Activated CD4-positive, CD25-positive, alpha-beta regulatory T cell treated with anti-CD3 and anti-CD28 coated beads, Interleukin-2, amount 50 U/mL, for 16 hours (primary cell): ENCODE measurements around the gene EBF3.

Experiments
- DNase-seq: peaks from one replicate; pipeline ENCODE4 v3.0.0-alpha.2; 2020; ENCODE audit warnings: low read depth, low spot score

Gene EBF3

GRCh38 chr10:129838794-129839193 is 125.3 kb downstream of the EBF3 start:
- DNase-seq, result no peak

- DNase-seq, result no peak
Measured at GRCh38 chr10:129837909-129838582, 126.0 kb downstream of the EBF3 start.

- DNase-seq, result no peak
Measured at GRCh38 chr10:129836253-129836652, 127.8 kb downstream of the EBF3 start.

- no peak for DNase-seq
Measured at GRCh38 chr10:129833994-129834739, 129.9 kb downstream of the EBF3 start.

- DNase-seq, result no peak
Measured at GRCh38 chr10:129833468-129833950, 130.6 kb downstream of the EBF3 start.

GRCh38 chr10:129832573-129833467 is 131.3 kb downstream of the EBF3 start:
- DNase-seq, result no peak

- DNase-seq, result no peak
Measured at GRCh38 chr10:129831150-129831549, 132.9 kb downstream of the EBF3 start.

GRCh38 chr10:129825826-129826225 is 138.2 kb downstream of the EBF3 start:
- DNase-seq, result no peak

- DNase-seq, result no peak
Measured at GRCh38 chr10:129825221-129825620, 138.9 kb downstream of the EBF3 start.

GRCh38 chr10:129820451-129820850 is 143.6 kb downstream of the EBF3 start:
- DNase-seq, result no peak

GRCh38 chr10:129816656-129817045 is 147.4 kb downstream of the EBF3 start:
- DNase-seq, result no peak

GRCh38 chr10:129815898-129816655 is 148.0 kb downstream of the EBF3 start:
- DNase-seq, result no peak

GRCh38 chr10:129814681-129815646 is 149.1 kb downstream of the EBF3 start:
- DNase-seq, result no peak

GRCh38 chr10:129812398-129812797 is 151.7 kb downstream of the EBF3 start:
- DNase-seq, result no peak

GRCh38 chr10:129811208-129811607 is 152.9 kb downstream of the EBF3 start:
- no peak for DNase-seq

GRCh38 chr10:129809841-129810240 is 154.2 kb downstream of the EBF3 start:
- no peak for DNase-seq

GRCh38 chr10:129809431-129809830 is 154.6 kb downstream of the EBF3 start:
- DNase-seq, result no peak

GRCh38 chr10:129808092-129808983 is 155.7 kb downstream of the EBF3 start:
- DNase-seq, result no peak

GRCh38 chr10:129807211-129807610 is 156.9 kb downstream of the EBF3 start:
- DNase-seq, result no peak
